ENCODE measurements around the gene LRRC3B.

Gene LRRC3B

GRCh38 chr3:26715431-26715830, 92.9 kb downstream of the LRRC3B start:
- Mint-ChIP-seq H3K27ac (no peak overlapping the region), H3K27me3 (ENCODE audit: low read depth, poor library complexity) (peaks cover 2% of the 10 kb centered on the region), H3K9me3 (peaks cover 12% of the 10 kb centered on the region), H3K36me3 (ENCODE audit: low read depth) (peaks cover 4% of the 10 kb centered on the region), H3K4me1 (peaks cover 9% of the 10 kb centered on the region), H3K4me3 (no peak overlapping the region)
- TF ChIP-seq CTCF (IDR thresholded peaks at IDR 0.05), result no peak
- no peak for DNase-seq

GRCh38 chr3:26718315-26718714, 95.7 kb downstream of the LRRC3B start:
- TF ChIP-seq CTCF (IDR thresholded peaks at IDR 0.05), result no peak
- H3K27ac Mint-ChIP-seq, result no peak overlapping the region

GRCh38 chr3:26719134-26719533, 96.6 kb downstream of the LRRC3B start:
- peaks cover 4% of the 10 kb centered on the region for H3K36me3 Mint-ChIP-seq (ENCODE audit: low read depth)
- H3K27ac Mint-ChIP-seq, result peak overlapping the region; percentile 78
- peaks cover 2% of the 10 kb centered on the region for H3K27me3 Mint-ChIP-seq (ENCODE audit: low read depth, poor library complexity)
- TF ChIP-seq CTCF (IDR thresholded peaks at IDR 0.05), result no peak
- H3K9me3 Mint-ChIP-seq, result peaks cover 12% of the 10 kb centered on the region
- no peak overlapping the region for H3K4me3 Mint-ChIP-seq
- no peak for DNase-seq
- H3K4me1 Mint-ChIP-seq, result peaks cover 4% of the 10 kb centered on the region

More at GRCh38 chr3:26718315-26718714, 95.7 kb downstream of the LRRC3B start:
- DNase-seq, result no peak
- peaks cover 4% of the 10 kb centered on the region for H3K36me3 Mint-ChIP-seq (ENCODE audit: low read depth)
- peaks cover 2% of the 10 kb centered on the region for H3K27me3 Mint-ChIP-seq (ENCODE audit: low read depth, poor library complexity)
- H3K9me3 Mint-ChIP-seq, result peaks cover 12% of the 10 kb centered on the region
- no peak overlapping the region for H3K4me3 Mint-ChIP-seq
- peaks cover 4% of the 10 kb centered on the region for H3K4me1 Mint-ChIP-seq

- peaks cover 4% of the 10 kb centered on the region for H3K4me1 Mint-ChIP-seq
- no peak overlapping the region for H3K27ac Mint-ChIP-seq
- H3K9me3 Mint-ChIP-seq, result peaks cover 7% of the 10 kb centered on the region
- TF ChIP-seq CTCF (IDR thresholded peaks at IDR 0.05), result no peak
- no peak overlapping the region for H3K4me3 Mint-ChIP-seq
- no peak for DNase-seq
- no peaks in the 10 kb centered on the region for H3K27me3 Mint-ChIP-seq (ENCODE audit: low read depth, poor library complexity)
- H3K36me3 Mint-ChIP-seq (ENCODE audit: low read depth), result peaks cover 4% of the 10 kb centered on the region
These were observed 98.5 kb downstream of the LRRC3B start for GRCh38 chr3:26721047-26721446.

- no peak for DNase-seq
- no peaks in the 10 kb centered on the region for H3K36me3 Mint-ChIP-seq (ENCODE audit: low read depth)
- no peak overlapping the region for H3K4me3 Mint-ChIP-seq
- H3K4me1 Mint-ChIP-seq, result no peaks in the 10 kb centered on the region
- peaks cover 5% of the 10 kb centered on the region for H3K27me3 Mint-ChIP-seq (ENCODE audit: low read depth, poor library complexity)
- TF ChIP-seq CTCF (IDR thresholded peaks at IDR 0.05), result no peak
- peaks cover 4% of the 10 kb centered on the region for H3K9me3 Mint-ChIP-seq
- H3K27ac Mint-ChIP-seq, result no peak overlapping the region
These were observed 109.3 kb downstream of the LRRC3B start for GRCh38 chr3:26731843-26732242.

- Mint-ChIP-seq H3K27ac (no peak overlapping the region), H3K4me1 (no peaks in the 10 kb centered on the region), H3K4me3 (no peak overlapping the region), H3K27me3 (ENCODE audit: low read depth, poor library complexity) (no peaks in the 10 kb centered on the region), H3K36me3 (ENCODE audit: low read depth) (no peaks in the 10 kb centered on the region), H3K9me3 (peaks cover 10% of the 10 kb centered on the region)
- DNase-seq, result no peak
- TF ChIP-seq CTCF (IDR thresholded peaks at IDR 0.05), result no peak
These were observed 127.7 kb downstream of the LRRC3B start for GRCh38 chr3:26750263-26750662.

Data from nephron progenitor cell (in vitro differentiated cells).